ENCODE measurements around the gene PRTFDC1.
"Not testable (repeated sequence)": the region's sequence is repeated elsewhere in the genome, so short reads cannot be mapped to it uniquely, and the experiment has no call there.

The PRTFDC1 gene

DNA sequence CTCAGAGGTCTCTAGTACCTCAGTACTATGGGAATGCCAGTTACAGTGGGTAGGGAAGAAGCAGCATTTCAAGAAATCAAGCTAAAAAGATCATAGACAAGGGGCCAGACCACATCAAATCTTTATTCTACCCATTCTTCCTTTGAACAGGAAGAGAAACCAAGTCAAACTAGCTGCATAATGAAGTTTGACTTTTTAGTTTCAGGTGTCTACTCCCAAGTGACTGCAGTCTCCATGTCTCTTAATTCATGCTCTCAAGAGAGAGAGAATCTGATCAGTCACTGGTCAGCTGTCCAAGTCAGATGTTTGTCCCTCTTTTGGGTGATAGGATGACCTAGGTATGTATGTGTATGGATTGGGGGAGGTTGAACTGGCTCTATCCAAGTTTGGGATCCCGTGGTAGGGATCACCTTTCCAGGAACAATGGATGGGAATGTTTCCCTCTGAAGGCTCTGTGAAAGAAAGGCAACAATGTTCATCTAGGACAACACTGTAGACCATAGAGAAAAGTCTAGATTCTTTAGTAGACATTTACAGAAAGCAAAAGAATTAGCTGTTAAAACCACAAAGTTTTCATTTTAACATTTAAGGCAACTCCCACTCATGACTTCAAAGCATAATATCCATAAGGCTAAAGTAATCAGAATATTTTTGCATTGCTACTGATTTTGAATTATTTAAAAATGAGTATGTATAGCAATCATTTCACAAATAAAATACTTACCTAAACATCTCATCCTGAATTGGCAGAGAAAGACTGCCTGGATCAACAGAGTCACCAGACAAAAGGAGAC lies 30.1 kb upstream of the PRTFDC1 start:
- Histone ChIP-seq H3K9me3 (ENCODE audit: insufficient read depth, low read depth, low read length) (no peaks in the 10 kb centered on the region), H3K27me3 (ENCODE audit: insufficient read depth, low read length) (no peaks in the 10 kb centered on the region), H3K27ac (ENCODE audit: low read length) (no peak overlapping the region), H3K9ac (ENCODE audit: low read depth, low read length) (no peak overlapping the region), H3K4me1 (ENCODE audit: insufficient read depth, low read length) (no peaks in the 10 kb centered on the region), H3K4me3 (ENCODE audit: low read length) (no peak overlapping the region), H3K36me3 (ENCODE audit: insufficient read depth, low read depth, low read length) (no peaks in the 10 kb centered on the region)

DNA sequence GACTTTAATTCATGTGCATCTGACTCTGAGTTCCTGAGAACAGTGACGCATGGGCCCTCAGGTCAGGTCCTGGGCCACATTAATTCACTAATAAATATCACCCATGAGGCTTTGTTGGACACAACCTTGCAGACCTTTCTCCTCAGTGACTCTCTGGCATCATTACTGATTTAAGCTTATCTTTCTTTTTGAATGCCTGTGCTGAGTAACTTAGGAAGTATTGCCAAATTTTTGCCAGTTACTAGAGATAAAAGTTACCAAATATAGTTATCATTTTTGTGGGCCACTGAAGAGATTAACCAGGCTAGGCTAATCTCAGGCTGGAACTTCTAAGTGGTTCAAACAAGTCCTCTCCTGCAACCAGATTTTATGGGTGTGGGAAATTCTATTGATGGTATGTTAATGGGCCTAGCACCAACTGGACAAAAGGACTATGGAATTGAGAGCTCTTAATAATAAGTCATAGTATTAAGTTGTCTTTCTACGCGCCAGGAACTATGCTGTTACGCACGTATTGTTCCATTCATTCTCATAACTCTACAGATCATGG lies 28.8 kb upstream of the PRTFDC1 start:
- H3K9me3 ChIP-seq (ENCODE audit: insufficient read depth, low read depth, low read length): no peaks in the 10 kb centered on the region
- no peak overlapping the region for H3K4me3 ChIP-seq (ENCODE audit: low read length)
- no peaks in the 10 kb centered on the region for H3K27me3 ChIP-seq (ENCODE audit: insufficient read depth, low read length)
- no peak overlapping the region for H3K27ac ChIP-seq (ENCODE audit: low read length)
- no peaks in the 10 kb centered on the region for H3K4me1 ChIP-seq (ENCODE audit: insufficient read depth, low read length)
- H3K36me3 ChIP-seq (ENCODE audit: insufficient read depth, low read depth, low read length): no peaks in the 10 kb centered on the region
- H3K9ac ChIP-seq (ENCODE audit: low read depth, low read length): no peak overlapping the region

DNA sequence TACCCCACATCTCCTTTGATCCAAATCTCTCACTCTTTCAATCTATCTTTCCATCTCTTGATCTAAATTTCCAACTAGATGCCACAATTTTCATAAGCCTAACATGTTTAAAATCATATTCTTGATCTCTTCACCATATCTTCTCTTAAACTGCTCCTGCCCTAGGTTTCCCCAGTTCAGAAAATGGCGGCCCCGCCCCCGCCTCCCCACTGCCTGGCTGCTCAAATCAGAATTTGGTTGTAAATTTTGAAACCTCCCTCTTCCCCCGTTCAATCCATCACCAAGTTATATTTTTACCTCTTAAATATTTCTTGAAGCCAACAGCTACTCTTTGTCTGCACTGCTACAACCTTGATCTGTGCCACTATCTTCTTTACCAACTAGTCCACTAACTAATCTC lies 27.3 kb upstream of the PRTFDC1 start:
- H3K9ac ChIP-seq (ENCODE audit: low read depth, low read length): no peak overlapping the region
- no peaks in the 10 kb centered on the region for H3K27me3 ChIP-seq (ENCODE audit: insufficient read depth, low read length)
- H3K9me3 ChIP-seq (ENCODE audit: insufficient read depth, low read depth, low read length): no peaks in the 10 kb centered on the region
- no peak overlapping the region for H3K27ac ChIP-seq (ENCODE audit: low read length)
- H3K4me1 ChIP-seq (ENCODE audit: insufficient read depth, low read length): no peaks in the 10 kb centered on the region
- no peak overlapping the region for H3K4me3 ChIP-seq (ENCODE audit: low read length)
- H3K36me3 ChIP-seq (ENCODE audit: insufficient read depth, low read depth, low read length): no peaks in the 10 kb centered on the region

DNA sequence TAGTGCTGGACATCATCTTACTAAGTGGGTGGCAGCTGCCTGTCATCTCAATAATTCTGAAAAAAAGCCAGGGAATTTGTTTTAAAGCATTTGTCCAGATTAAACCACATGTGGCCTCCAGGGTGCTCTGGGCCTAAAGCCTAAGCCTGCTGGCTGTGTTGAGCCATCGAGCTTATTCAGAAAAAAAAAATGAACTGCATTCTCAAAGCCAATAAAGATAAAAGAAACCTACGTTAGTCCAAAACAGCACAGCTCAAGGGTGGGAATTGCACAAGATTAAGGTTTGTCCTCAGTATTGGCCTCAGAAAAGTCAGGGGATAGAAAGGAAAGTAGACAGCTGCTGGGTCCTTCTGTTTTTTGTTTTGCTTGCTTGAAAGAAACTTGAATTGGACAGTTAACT lies 22.6 kb upstream of the PRTFDC1 start:
- Histone ChIP-seq H3K27ac (ENCODE audit: low read length) (no peak overlapping the region), H3K4me3 (ENCODE audit: low read length) (no peak overlapping the region), H3K27me3 (ENCODE audit: insufficient read depth, low read length) (no peaks in the 10 kb centered on the region), H3K9me3 (ENCODE audit: insufficient read depth, low read depth, low read length) (no peaks in the 10 kb centered on the region), H3K36me3 (ENCODE audit: insufficient read depth, low read depth, low read length) (no peaks in the 10 kb centered on the region), H3K4me1 (ENCODE audit: insufficient read depth, low read length) (no peaks in the 10 kb centered on the region), H3K9ac (ENCODE audit: low read depth, low read length) (no peak overlapping the region)

DNA sequence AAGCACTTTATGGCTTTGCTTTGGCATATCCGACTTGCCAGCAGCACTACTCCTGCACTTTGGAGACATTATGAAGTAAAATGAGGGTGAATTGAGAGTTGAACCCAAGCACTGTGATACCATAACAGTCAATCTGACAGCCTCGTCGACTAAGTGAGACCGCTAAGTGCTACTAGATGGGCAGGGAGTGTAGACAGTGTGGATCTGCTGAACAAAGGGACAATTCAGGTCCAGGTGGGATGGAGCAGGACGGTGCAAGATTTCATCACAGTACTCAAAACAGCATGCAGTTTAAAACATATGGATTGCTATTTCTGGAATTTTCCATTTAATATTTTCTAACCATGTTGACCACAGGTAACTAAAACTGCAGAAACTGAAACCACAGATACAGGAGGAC lies 20.8 kb upstream of the PRTFDC1 start:
- Histone ChIP-seq H3K4me1 (ENCODE audit: insufficient read depth, low read length) (no peaks in the 10 kb centered on the region), H3K9ac (ENCODE audit: low read depth, low read length) (no peak overlapping the region)

DNA sequence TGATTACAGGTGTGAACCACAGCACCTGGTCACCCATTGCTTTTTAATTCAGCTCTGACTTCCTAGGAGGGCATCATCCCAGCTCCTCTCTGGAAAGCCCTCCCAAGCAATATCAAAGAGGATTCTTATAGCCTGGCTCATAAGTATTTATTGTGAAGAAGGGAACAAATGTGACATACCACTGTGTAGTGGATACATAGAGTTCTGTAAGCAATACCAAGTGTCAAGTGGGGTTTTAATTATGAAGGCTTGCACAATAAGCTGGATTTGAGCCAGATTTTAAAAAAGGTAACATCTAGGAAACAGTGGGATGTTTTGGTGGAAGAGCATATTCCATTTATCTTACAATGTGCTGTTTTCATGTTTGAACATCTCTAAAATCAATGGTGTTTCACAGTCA lies 19.0 kb upstream of the PRTFDC1 start:
- Histone ChIP-seq H3K27ac (ENCODE audit: low read length) (no peak overlapping the region), H3K27me3 (ENCODE audit: insufficient read depth, low read length) (no peaks in the 10 kb centered on the region), H3K9me3 (ENCODE audit: insufficient read depth, low read depth, low read length) (no peaks in the 10 kb centered on the region), H3K36me3 (ENCODE audit: insufficient read depth, low read depth, low read length) (no peaks in the 10 kb centered on the region), H3K9ac (ENCODE audit: low read depth, low read length) (no peak overlapping the region), H3K4me1 (ENCODE audit: insufficient read depth, low read length) (no peaks in the 10 kb centered on the region), H3K4me3 (ENCODE audit: low read length) (no peak overlapping the region)

More for the DNA sequence above, 20.8 kb upstream of the PRTFDC1 start:
- H3K27ac ChIP-seq (ENCODE audit: low read length): no peak overlapping the region
- H3K4me3 ChIP-seq (ENCODE audit: low read length): no peak overlapping the region
- no peaks in the 10 kb centered on the region for H3K9me3 ChIP-seq (ENCODE audit: insufficient read depth, low read depth, low read length)
- H3K36me3 ChIP-seq (ENCODE audit: insufficient read depth, low read depth, low read length): no peaks in the 10 kb centered on the region
- H3K27me3 ChIP-seq (ENCODE audit: insufficient read depth, low read length): no peaks in the 10 kb centered on the region

DNA sequence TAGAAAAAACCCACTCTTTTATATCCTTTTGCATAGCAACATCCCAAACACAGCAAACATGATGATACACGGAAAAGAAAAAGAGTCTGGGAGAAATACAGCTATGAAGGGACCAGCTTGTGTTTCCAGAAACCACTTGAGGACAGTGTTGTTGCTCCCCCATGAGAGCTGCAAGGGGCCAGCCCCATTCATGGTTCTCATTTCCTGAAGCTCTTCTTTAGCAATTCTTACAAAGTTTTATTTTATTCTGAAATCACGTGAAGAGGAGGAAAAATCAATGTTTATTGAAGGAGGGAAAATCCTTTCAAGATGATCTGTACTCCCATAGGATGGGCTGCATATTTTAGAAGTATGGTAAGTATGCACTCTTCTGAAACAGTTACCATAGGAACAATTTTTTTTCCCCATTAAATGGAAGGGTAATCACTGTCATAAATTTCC lies 17.5 kb upstream of the PRTFDC1 start:
- Histone ChIP-seq H3K4me3 (ENCODE audit: low read length) (no peak overlapping the region), H3K36me3 (ENCODE audit: insufficient read depth, low read depth, low read length) (no peaks in the 10 kb centered on the region), H3K9ac (ENCODE audit: low read depth, low read length) (no peak overlapping the region), H3K9me3 (ENCODE audit: insufficient read depth, low read depth, low read length) (no peaks in the 10 kb centered on the region), H3K27ac (ENCODE audit: low read length) (no peak overlapping the region), H3K27me3 (ENCODE audit: insufficient read depth, low read length) (no peaks in the 10 kb centered on the region), H3K4me1 (ENCODE audit: insufficient read depth, low read length) (no peaks in the 10 kb centered on the region)

DNA sequence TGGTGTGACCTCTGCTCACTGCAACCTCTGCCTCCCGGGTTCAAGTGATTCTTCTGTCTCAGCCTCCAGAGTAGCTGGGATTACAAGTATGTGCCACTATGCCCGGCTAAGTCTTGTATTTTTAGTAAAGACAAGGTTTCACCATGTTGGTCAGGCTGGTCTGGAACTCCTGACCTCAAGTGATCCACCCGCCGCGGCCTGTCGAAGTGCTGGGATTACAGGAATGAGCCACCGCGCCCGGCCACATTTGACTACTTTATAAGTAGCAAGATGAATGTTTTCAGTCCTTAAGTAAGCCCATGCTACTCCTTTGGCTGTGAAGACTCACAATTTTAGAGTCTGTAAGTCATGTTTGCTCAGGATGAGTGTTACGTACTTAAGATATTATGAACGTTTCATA lies 16.5 kb upstream of the PRTFDC1 start:
- H3K4me3 ChIP-seq (ENCODE audit: low read length); H3K4me1 ChIP-seq (ENCODE audit: insufficient read depth, low read length); H3K9ac ChIP-seq (ENCODE audit: low read depth, low read length); H3K27me3 ChIP-seq (ENCODE audit: insufficient read depth, low read length); H3K9me3 ChIP-seq (ENCODE audit: insufficient read depth, low read depth, low read length); H3K27ac ChIP-seq (ENCODE audit: low read length); H3K36me3 ChIP-seq (ENCODE audit: insufficient read depth, low read depth, low read length): not testable (repeated sequence)

DNA sequence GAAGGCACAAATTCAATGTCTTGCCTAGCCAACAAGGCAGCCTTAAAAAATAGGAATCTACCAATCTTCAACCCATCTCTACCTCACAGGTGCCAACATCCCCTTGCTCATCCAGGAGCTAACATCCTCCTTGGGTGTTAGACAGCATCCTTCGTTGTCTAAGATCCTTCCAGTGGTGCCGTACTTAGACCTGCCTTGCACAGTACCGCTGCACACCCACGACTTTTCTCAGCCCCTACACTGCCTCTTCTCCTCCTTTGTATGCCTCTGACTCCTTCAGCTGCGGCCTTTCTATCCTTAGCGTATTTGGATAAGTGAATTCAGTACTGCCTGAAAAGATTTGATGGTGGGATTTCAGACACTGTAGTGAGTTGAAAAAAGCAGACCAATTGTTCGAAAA lies 15.9 kb upstream of the PRTFDC1 start:
- Histone ChIP-seq H3K4me1 (ENCODE audit: insufficient read depth, low read length) (no peaks in the 10 kb centered on the region), H3K9me3 (ENCODE audit: insufficient read depth, low read depth, low read length) (no peaks in the 10 kb centered on the region), H3K9ac (ENCODE audit: low read depth, low read length) (no peak overlapping the region), H3K36me3 (ENCODE audit: insufficient read depth, low read depth, low read length) (no peaks in the 10 kb centered on the region), H3K27ac (ENCODE audit: low read length) (no peak overlapping the region), H3K27me3 (ENCODE audit: insufficient read depth, low read length) (no peaks in the 10 kb centered on the region), H3K4me3 (ENCODE audit: low read length) (no peak overlapping the region)

DNA sequence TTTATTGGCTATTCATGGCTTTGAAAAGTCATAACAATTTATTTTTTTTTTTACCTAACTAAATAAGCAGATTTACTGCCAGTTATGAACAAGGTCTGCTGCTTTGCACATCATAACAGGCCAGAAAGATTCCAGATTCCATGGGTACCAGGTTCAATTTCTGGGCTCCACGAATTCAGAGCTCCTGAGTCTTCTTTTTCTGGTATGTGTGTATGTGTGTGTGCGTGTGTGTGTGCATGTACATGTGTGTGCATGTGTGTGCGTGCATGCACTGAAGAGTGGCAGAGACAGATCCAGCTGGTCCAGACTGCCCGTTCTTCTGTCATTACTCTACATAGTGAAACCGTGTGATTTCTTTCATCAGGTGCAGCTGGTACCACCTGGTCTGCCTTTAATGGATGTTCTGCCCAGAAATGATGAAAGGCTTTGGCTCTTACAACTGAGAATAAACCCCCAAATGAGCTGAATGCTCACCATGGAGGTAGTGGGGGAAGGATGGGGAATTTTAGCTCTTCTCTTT lies 14.6 kb upstream of the PRTFDC1 start:
- Histone ChIP-seq H3K9ac (ENCODE audit: low read depth, low read length) (no peak overlapping the region), H3K27me3 (ENCODE audit: insufficient read depth, low read length) (no peaks in the 10 kb centered on the region), H3K9me3 (ENCODE audit: insufficient read depth, low read depth, low read length) (no peaks in the 10 kb centered on the region), H3K27ac (ENCODE audit: low read length) (no peak overlapping the region), H3K36me3 (ENCODE audit: insufficient read depth, low read depth, low read length) (no peaks in the 10 kb centered on the region), H3K4me1 (ENCODE audit: insufficient read depth, low read length) (no peaks in the 10 kb centered on the region), H3K4me3 (ENCODE audit: low read length) (no peak overlapping the region)

DNA sequence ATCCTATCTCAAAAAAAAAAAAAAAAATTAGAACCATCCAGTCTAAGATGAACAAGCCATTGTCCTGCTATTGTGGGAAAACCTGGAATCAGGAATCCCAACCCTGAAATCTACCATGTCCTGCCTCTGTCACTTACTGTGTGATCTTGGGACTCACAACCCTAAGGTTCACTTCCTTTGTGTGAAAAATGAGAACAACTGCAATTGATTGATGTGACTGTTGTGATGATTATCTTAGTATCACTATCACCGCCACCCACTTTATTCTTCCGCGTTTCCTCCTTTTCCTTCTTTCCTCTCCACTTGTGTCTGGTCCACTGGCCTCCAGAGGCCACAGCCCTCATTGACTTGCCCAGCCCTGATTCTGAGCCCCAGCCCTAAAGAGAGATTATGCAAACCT lies 12.6 kb upstream of the PRTFDC1 start:
- H3K27ac ChIP-seq (ENCODE audit: low read length): no peak overlapping the region
- no peaks in the 10 kb centered on the region for H3K27me3 ChIP-seq (ENCODE audit: insufficient read depth, low read length)
- no peak overlapping the region for H3K4me3 ChIP-seq (ENCODE audit: low read length)
- no peak overlapping the region for H3K9ac ChIP-seq (ENCODE audit: low read depth, low read length)
- H3K9me3 ChIP-seq (ENCODE audit: insufficient read depth, low read depth, low read length): no peaks in the 10 kb centered on the region
- no peaks in the 10 kb centered on the region for H3K4me1 ChIP-seq (ENCODE audit: insufficient read depth, low read length)
- H3K36me3 ChIP-seq (ENCODE audit: insufficient read depth, low read depth, low read length): no peaks in the 10 kb centered on the region

DNA sequence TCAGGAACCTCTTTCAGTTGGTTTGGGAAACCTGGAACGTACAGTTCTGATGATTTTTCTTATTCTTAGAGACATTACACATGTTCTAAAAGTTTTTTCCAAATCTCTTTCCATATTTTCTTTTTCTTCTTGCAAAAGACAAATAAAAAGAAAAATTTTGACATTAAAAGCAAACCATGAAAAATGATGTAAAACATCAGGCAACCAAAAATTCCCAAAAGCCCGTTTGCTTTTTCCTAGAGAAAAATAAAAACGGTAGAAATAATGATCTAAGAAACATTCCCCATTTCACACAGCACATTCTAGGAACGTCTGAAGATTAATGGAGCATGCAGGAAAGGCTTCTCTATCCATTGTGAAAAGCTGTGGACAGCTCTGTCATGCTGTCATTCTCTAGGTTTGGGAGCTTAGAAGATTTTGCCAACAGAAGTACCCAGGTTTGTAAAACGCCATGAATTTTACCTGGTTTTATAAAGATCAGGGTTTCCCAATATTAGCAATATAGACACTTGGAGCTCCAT lies 11.2 kb upstream of the PRTFDC1 start:
- H3K27me3 ChIP-seq (ENCODE audit: insufficient read depth, low read length): no peaks in the 10 kb centered on the region

More for the DNA sequence above, 11.2 kb upstream of the PRTFDC1 start:
- no peaks in the 10 kb centered on the region; the same call in 1 of the 2 replicates for H3K4me1 ChIP-seq (ENCODE audit: insufficient read depth, low read length)
- H3K9me3 ChIP-seq (ENCODE audit: insufficient read depth, low read depth, low read length): no peaks in the 10 kb centered on the region
- no peak overlapping the region for H3K27ac ChIP-seq (ENCODE audit: low read length)
- no peaks in the 10 kb centered on the region for H3K36me3 ChIP-seq (ENCODE audit: insufficient read depth, low read depth, low read length)
- no peak overlapping the region for H3K9ac ChIP-seq (ENCODE audit: low read depth, low read length)
- H3K4me3 ChIP-seq (ENCODE audit: low read length): no peak overlapping the region
